NCI-H774 (cell line): ENCODE data around the gene AP5S1.

Source experiments
- DNase-seq: peaks from one replicate; lab custom pipeline; 2025; lab: John Stamatoyannopoulos, UW

Gene AP5S1

DNA sequence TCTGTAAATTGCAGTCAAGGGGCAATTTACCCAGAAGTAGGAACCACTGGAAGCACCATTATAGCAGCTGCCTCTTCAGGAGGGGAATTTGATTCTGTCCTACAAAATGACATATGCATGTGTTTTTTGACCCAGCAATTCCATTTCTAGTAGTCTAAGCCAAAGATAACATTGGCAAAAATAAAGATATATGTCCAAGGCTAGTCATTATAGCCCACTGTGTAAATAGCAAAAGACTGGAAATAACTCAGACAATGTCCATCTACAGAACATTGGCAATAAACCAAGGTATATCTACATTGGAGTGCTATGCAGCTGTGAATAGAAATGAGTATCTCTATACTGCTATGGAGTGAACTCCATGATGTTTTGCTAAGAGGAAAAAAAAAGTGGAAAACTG lies 56.3 kb downstream of the AP5S1 start:
- DNase-seq, result no peak
